GM19238 (cell line): ENCODE measurements around the gene CCDC6.
"Not testable (repeated sequence)": the region's sequence is repeated elsewhere in the genome, so short reads cannot be mapped to it uniquely, and the experiment has no call there.

Experiments used
- DNase-seq: peaks from one replicate; pipeline ENCODE4 v3.0.0; 2011; ENCODE audit warnings: low spot score; ENCODE audit not compliant: insufficient read length

CCDC6 gene

DNA sequence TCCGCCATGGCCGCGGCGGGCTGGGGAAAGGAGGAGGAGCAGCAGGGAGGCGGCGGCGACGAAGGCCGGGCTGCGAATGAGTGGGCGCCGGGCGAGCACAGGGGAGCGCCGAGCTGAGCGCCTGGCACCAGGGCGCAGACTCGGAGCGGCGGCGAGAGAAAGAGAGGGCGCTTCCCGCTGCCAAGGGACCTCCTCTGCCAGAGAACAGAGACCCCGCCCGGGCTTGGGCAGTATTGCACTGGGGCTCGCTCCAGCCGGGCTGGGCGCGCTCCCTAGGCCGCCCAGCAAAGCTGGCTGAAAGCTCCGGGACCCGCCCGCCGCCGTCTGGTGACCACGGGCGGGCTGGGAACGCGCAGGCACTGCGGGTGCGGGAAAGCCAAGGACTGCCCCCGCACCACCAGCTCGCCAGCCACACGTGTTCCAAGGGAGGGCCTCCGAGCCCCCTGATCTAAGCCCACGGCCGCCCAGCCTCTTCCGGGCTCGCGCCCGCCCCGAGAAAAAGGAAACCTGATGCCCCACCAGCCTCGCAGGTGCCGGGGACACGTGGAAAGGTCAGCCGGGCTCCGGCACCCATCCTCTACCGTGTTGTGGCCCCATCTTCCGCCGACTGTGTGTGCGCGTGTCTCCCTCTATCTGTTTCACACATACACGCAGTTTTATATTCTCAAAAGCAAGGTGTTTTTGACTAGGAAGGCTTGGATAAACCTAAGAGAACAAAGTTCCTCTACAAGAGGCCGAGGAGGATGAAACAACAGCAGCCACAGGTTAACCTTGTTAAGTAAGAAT lies at the start of gene CCDC6:
TSS of gene CCDC6 (minus strand) at position 140 of the 786 bp plus-strand sequence. CDS start at position 8, 132 bp downstream.
- peak; percentile 66 for DNase-seq

DNA sequence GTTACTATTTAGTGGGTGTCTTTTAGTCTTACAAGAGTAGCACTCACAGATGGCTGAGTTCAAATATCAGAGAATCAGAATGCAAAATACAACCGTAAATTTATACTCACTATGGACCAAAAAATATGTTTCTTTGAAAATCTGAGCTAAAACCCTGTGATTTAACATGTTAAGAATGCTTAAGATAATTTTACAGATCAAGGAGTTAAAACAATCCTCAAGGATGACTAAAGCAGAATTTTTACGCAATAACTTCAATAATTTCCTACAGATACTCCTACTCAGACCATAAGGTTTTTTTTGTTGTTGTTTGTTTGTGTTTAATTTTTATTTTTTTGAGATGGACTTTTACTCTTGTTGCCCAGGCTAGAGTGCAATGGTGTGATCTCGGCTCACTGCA lies 47.9 kb upstream of the CCDC6 start:
- DNase-seq, result no peak

DNA sequence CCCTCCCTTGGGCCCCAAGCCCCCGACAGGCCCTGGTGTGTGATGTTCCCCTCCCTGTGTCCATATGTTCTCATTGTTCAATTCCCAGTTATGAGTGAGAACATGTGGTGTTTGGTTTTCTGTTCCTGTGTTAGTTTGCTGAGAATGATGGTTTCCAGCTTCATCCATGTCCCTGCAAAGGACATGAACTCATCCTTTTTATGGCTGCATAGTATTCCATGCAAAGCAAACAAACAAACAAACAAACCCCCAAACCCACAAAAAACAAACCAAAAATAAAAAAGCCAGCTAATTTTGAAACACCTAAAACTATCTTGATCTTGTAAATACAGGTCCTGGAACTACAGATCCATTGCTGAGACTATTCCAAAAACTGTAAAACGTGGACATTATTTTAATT lies 47.4 kb upstream of the CCDC6 start:
- DNase-seq, result not testable (repeated sequence)

DNA sequence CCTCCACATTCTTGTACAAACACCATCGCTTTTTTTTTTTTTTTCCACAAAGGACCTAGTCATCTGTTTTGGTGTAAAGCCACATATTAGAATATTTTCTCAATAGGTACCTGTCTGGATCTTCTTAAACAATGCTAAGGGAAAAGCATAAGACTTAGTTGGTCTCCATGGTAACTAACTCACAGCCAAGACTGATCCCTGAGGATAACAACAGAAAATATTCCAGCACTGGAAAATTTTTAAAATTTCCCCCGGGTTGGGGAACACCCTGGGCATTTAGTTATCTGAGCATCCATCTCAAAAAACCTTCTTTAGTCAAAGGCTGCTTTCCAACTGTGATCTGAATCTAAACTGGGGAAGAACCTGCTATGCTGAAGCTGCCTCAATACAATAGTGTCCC lies 43.7 kb upstream of the CCDC6 start:
- DNase-seq, result no peak

DNA sequence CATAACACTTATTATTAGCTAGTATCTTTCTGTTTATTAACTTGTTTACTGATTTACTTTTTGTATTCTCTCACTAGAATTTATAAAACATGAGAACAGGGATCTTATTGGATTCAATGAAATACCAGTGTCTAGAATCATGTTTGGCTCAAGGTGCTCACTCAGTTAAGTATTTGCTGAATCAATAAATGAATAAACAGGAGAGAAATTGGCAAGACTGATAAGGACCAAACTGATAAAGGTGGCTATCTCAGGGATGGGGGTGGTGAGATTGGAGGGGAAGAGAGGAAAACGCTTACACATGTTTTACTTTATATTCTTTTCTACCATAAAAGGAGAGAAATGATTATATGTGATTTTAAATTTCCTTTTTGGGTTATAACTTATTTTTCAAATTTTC lies 43.3 kb upstream of the CCDC6 start:
- no peak for DNase-seq

DNA sequence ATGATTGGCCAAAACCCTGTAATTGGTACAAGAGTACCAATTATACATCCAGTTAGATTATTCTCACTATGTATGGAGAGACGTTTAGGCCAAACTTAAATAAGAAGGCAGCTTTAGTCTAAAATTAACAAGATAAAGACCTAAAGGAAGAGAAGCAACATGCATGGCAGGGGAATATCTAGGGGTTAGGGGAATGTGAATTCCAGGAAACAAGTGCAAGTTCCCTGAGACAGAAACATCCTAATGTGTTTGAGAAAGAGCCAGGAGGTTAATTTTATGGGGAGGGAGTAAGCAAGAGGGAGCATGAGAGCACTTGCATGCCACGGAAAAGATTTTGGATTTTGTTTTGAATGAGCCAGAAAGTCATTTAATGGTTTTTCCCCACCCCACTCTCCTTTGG lies 39.6 kb upstream of the CCDC6 start:
- DNase-seq, result no peak

DNA sequence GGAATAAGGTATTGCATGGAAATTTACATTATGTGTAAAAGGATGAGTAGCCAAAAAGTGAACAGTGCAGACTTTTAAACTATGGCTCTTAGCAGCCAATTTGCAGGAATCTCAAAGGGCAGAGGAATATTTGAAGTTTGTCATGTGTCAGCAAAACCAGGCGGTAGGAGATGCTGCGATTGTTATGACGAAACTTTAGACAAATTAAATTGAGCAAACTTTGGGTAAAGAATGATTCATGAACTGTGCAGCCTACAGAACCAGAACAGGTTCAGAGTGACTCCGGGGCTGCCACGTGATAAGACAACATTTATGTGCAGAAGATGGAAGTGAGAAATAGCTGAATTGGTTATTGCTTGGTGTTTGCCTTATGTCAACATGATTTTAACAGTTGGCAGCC lies 39.2 kb upstream of the CCDC6 start:
- no peak for DNase-seq

DNA sequence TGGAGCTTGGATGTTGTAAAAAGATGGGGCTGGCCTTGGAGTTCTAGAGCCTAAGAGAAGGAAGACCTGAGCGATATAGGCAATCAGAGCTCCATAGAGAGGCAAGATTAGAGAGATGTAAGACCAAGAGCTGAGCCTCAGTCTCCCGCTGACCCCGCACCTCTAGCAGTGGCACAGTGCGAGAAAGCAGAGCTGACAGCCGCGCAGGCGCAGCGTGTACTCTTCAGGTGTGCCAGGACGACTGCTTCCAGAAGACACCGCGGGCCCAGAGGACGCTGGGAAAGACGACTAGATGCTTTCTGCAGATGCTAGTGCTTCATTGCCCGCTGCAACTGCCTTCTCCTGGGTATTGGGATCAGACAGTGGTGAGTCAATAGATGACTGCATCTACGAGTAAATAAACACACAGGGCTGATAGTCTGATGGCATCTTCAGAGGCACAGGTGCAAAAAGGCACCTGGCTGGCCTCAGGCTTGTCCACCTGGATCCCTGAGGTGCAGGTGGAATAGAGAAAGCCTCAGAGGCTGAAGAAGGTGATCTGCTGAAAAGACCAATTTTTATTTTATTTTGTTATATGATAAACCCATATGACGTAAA lies 38.1 kb upstream of the CCDC6 start:
- DNase-seq, result no peak

DNA sequence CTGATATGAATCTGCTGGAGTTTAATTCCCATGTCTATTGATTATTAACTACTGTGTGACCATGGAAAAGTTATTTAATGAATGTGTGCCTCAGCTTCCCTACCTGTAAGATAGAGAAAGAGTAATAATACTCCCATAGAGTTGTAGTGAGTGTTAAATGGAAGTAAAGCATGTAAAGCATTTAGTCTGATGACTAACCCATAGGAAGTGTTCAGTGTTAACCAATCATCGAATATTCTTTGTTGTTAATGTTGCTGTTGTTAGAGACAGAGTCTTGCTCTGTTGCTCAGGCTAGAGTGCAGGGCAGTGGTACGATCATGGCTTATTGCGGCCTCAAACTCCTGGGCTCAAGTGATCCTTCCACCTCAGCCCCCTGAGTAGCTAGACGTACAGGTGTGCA lies 36.2 kb upstream of the CCDC6 start:
- DNase-seq, result no peak

DNA sequence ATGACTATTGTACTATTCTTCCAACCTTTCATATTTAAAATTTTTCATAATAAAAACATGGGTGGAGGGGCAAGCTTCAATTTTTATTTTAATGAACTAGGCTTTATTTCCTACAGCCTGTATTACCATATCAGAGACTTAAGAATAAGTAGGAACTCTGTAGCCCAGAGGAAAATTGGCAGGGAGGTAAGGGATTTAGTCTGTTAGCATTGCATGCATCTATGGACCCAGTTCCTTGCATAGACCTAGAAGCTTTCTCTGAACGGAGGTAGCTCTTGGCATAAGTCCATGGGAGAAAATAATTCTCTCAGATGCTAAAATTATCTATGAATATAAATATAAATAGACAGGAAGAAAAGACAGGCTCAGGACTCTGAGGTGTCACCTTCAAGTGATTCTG lies 31.4 kb upstream of the CCDC6 start:
- no peak for DNase-seq

DNA sequence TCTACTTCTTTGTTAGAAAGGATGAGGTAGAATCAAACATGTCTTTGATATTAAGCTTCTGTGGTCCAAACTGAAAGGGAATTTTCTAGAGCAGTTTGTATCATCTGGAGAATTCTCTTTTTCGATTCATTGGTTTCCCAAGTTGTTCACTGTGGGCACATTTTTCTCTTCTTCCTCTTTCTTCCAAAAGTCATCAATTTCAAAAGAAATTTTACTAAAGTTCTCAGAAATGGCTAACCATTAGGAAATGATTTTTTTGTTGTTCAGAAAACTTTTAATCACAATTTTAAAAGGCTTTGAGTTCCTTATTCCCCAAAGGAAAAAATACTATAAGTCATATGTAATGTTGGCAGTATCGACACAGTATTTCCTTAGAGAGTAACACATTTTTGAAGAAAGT lies 28.3 kb upstream of the CCDC6 start:
- no peak for DNase-seq

DNA sequence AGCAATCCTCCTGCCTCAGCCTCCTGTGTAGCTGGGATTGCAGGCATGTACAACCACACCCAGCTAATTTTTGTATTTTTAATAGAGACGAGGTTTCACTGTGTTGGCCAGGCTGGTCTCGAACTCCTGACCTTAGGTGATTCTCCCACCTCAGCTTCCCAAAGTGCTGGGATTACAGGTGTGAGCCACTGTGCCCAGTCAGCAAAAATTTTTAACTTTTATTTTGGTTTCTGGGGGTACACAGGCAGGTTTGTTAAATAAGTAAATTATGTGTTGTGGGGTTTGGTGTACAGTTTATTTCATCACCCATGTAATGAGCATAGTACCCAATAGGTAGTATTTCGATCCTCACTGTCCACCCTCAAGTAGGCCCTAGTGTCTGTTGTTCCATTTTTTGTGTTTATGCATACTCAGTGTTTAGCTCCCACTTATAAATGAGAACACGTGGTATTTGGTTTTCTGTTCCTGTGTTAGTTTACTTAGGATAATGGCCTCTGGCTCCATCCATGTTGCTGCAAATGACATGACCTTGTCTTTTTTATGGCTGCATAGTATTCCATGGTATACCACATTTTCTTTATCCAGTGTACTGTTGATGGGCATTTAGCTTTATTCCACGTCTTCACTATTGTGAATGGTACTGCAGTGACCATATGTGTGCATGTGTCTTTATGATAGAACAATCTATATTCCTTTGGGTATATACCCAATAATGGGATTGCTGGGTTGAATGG lies 24.6 kb upstream of the CCDC6 start:
- DNase-seq, result not testable (repeated sequence)

DNA sequence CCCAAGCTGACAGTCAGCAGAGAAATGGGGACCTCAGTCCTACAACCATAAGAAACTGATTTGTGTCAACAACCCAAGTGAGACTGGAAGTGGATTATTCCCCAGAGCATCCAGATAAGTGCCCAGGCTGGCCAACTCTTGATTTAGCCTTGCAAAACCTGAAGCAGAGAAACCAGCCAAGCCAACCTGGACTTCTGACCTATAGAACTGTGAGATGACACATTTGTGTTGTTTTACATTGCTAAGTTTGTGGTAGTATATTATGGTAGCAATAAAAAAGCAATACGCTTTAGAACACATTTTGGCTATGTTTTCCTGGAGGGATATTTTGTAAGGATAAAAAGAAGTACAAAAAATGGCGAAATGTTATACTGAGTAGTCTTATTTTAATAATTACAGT lies 19.7 kb upstream of the CCDC6 start:
- no peak for DNase-seq

DNA sequence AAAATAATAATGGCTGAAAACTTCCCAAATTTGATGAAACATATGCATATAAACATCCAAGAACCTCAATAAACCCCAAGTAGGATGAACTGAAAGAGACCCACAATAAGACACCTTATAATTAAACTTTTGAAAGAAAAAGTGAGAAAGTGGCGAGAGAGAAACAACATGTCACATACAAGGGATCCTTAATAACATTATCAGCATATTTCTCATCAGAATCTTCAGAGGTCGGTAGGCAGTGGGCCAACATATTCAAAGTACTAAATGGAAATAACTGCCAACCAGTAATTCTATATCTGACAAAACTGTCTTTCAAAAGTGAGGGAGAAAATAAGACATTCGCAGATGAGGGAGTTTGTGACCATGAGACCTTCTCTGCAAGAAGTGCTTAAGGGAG lies 16.6 kb upstream of the CCDC6 start:
- no peak for DNase-seq

DNA sequence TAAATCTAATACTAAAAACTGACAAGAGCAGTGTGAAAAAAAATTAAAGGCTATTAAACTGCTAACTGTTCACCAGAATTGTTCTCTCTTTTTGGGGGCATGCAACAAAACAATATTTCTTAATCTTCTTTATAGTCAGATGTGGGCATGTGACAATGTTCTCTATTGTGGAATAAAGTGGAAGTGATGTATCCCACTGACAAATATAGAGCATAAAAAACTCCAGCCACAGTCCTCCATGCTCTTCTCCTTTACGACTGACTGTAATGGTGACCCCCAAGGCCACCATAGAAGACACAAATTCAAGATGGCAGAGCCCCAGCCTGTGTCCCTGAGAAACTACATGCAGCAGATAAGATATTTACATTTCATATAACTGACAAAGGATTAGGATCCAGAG lies 11.6 kb upstream of the CCDC6 start:
- no peak for DNase-seq

DNA sequence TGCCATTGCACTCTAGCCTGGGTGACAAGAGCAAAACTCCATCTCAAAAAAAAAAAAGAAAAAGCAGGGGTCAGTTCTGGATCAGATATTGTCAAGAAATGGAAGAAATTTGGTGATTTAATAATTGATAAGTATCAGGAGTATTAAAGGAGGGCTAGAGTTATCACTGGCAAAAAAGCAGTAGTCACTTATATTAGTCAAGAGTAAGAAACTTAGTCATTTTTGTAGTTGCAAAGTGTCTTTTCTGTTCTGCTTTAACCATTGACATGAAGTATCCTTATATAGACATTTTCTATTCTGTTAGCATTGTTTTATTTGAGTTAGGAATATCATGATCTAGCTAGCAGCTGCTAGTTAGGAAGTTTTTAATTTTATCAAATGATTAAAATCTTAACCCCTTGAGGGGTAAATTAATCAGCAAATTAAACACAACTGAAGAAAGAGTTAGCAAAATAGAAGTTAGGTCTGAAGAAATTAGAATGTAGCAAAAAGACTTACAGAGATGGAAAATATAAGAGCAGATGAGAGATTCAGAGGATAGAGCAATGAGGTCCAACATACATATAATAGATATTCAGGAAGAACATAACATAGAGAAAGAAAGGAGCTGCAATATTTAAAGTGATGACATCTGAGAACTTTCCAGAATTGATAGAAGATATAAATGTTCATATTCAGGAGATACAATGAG lies 7.3 kb upstream of the CCDC6 start:
- DNase-seq, result no peak

DNA sequence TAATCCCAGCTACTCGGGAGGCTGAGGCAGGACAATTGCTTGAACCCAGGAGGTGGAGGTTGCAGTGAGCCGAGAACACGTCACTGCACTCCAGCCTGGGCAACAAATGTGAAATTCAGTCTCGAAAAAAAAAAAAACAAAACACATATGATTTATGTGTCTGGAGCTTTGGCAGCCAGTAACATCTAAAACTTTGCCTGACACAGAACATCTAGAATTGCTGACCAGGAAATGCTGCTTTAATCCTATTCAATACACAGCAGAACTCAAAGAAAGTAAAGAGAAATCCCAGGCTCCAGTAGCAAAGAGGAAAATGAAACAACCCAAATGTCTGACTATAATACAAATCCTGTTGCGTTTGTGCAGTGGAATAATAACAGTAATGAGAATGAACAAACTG lies 4.5 kb upstream of the CCDC6 start:
- no peak for DNase-seq

DNA sequence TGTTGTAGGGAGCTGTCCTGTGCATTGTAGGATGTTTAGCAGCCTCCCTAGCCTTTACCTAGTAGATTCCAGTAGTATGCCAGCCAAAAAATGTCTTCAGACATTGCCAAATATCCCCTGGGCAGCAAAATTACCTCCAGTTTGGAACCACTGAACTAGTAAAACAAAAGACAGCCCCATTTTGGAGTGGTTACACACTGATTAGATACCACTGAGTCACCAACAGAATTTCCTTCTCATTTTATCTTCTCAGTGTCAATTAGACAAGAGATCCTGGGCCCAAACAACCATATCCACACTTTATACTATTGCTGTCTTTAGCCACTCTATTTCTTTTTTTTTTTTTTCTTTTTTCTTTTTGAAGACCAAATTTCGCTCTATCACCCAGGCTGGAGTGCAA lies 3.5 kb upstream of the CCDC6 start:
- DNase-seq, result no peak

DNA sequence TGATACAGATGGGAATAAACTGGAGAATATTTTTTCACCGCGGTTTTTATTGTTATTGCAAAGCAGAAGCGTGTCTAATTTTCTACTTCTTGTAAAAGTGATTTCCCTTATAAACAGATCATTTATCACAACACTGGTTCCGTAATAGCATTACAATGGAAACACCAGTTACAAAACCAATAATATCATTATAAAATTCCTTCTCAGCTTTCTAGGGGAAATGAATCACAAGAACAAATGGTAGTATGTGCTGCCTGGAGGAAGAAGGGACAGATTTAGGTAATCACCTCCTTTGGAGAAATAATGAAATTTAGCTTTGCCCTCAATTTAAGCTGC lies 2.4 kb upstream of the CCDC6 start:
- DNase-seq, result no peak

DNA sequence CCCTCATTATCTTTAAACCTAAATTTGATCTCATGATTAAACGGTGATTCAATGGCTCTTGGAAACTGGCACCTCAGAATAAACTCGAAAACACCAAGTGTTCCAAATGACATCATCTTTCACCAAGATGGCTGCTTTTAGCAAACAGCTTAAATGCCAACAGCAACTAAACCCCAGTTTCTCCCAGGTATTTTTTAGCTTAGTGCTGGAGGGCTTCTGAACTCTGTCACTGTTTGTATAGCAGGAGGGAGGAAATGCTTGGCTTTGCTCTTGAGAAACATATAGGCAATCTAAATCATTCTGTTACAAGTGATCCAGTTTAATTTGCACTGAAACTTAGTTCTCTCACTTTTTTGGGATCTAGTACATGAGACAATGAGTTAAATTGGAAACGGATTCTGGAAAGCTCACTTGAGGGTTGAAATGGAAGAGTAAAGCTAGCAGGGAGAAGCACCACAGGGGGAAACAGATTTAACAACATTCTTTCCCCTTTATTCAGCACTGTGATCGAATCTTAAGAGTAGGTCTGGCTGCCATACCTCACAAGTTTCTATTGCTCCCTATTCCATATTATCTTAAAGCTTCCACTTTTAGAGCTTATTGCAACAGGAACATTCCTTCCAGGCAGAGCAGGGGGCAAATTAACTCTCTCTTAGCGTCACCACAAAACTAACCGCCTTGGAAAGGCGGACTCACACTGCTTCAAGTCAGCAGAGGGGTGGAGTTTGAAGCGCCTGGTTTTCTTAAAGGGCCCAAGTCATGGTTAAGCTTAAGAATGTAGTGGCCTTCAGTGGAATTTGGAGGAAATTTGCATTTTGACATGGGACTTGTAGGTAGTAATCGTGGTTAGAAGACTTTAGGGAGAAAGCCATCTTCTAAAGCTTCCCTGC lies 1.8 kb upstream of the CCDC6 start:
- peak; percentile 24 for DNase-seq

DNA sequence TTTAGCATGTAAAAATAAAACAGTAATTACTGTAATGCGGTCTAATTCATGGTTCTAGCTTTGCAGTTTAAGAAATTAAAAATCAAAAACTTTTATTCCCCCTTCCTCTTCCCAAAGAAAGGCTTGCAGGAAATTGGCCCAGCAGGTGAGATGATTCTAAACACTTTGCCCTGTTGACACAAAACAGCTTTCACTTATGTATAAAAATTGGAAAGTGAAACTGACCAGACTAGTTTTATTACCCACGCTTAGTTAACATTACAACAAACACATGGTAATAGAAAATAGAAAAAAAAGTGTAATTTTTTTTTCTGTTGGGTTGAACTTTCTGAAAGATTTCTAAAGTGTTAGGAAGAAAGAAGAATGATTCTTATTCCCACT lies 1.2 kb upstream of the CCDC6 start:
- no peak for DNase-seq
